DMS153 treated with DMSO at 0.1 percent for 48 hours (cell line): ENCODE results near the gene ABR.

ENCODE experiments used
- DNase-seq: peaks from one replicate; lab custom pipeline; 2025; ENCODE audit not compliant: unreplicated experiment; lab: John Stamatoyannopoulos, UW

Gene ABR

GRCh38 chr17:1179818-1180742, at the start of gene ABR:
ABR (minus strand) TSS chr17:1179981; CDS start chr17:1179727, 254 bp downstream.
- DNase-seq, result no peak

GRCh38 chr17:1229349-1229899, 49.6 kb upstream of the ABR start:
- DNase-seq, result no peak

- DNase-seq, result no peak
Observed at GRCh38 chr17:1228781-1229348, 49.1 kb upstream of the ABR start.

- DNase-seq, result no peak
Observed at GRCh38 chr17:1227917-1228780, 48.4 kb upstream of the ABR start.

- no peak for DNase-seq
Observed at GRCh38 chr17:1227365-1227764, 47.6 kb upstream of the ABR start.

GRCh38 chr17:1226308-1226707, 46.5 kb upstream of the ABR start:
- no peak for DNase-seq

- DNase-seq, result no peak
Observed at GRCh38 chr17:1224330-1224729, 44.5 kb upstream of the ABR start.

- DNase-seq, result no peak
Observed at GRCh38 chr17:1223662-1224061, 43.9 kb upstream of the ABR start.

GRCh38 chr17:1222321-1222720, 42.5 kb upstream of the ABR start:
- no peak for DNase-seq

- DNase-seq, result no peak
Observed at GRCh38 chr17:1221209-1221608, 41.4 kb upstream of the ABR start.

- no peak for DNase-seq
Observed at GRCh38 chr17:1220346-1220745, 40.6 kb upstream of the ABR start.

GRCh38 chr17:1217089-1217385, 37.3 kb upstream of the ABR start:
- DNase-seq, result no peak

- DNase-seq, result no peak
Observed at GRCh38 chr17:1216217-1217088, 36.7 kb upstream of the ABR start.

GRCh38 chr17:1212946-1213345, 33.2 kb upstream of the ABR start:
- no peak for DNase-seq

- no peak for DNase-seq
Observed at GRCh38 chr17:1211287-1211686, 31.5 kb upstream of the ABR start.

GRCh38 chr17:1208966-1209365, 29.2 kb upstream of the ABR start:
- no peak for DNase-seq

- no peak for DNase-seq
Observed at GRCh38 chr17:1206026-1206777, 26.4 kb upstream of the ABR start.

- no peak for DNase-seq
Observed at GRCh38 chr17:1203967-1204291, 24.1 kb upstream of the ABR start.

- no peak for DNase-seq
Observed at GRCh38 chr17:1203111-1203966, 23.6 kb upstream of the ABR start.
